ENCODE data around the gene ATPAF1. TPM values are rescaled to one million over a fixed set of nuclear protein-coding genes. Genes with fewer than 3 reads are reported as not detected.
A peak's percentile ranks its signal among the peaks of the same experiment; 100 is the strongest.

ATPAF1 gene
- total RNA-seq, 1 donor from 2014 or later = 35.7 TPM

GRCh38 chr1:46637444-46638083 lies 30.6 kb downstream of the ATPAF1 start:
- Mint-ChIP-seq H3K36me3 (ENCODE audit: unreplicated experiment) (peaks cover 44% of the 10 kb centered on the region), H3K4me1 (ENCODE audit: unreplicated experiment) (peaks cover 3% of the 10 kb centered on the region), H3K4me3 (ENCODE audit: unreplicated experiment) (no peak overlapping the region), H3K9me3 (ENCODE audit: unreplicated experiment) (no peaks in the 10 kb centered on the region), H3K27ac (ENCODE audit: unreplicated experiment) (no peak overlapping the region), H3K27me3 (ENCODE audit: unreplicated experiment) (no peaks in the 10 kb centered on the region)
- DNase-seq (ENCODE audit: extremely low spot score, unreplicated experiment) = no peak
- no peak for TF ChIP-seq CTCF (IDR thresholded peaks at IDR 0.05)

- Mint-ChIP-seq H3K4me1 (ENCODE audit: unreplicated experiment) (no peaks in the 10 kb centered on the region), H3K27me3 (ENCODE audit: unreplicated experiment) (no peaks in the 10 kb centered on the region), H3K27ac (ENCODE audit: unreplicated experiment) (no peak overlapping the region), H3K36me3 (ENCODE audit: unreplicated experiment) (peaks cover 49% of the 10 kb centered on the region), H3K4me3 (ENCODE audit: unreplicated experiment) (no peak overlapping the region), H3K9me3 (ENCODE audit: unreplicated experiment) (no peaks in the 10 kb centered on the region)
- DNase-seq (ENCODE audit: extremely low spot score, unreplicated experiment) = no peak
- TF ChIP-seq CTCF (IDR thresholded peaks at IDR 0.05) = no peak
Measured at GRCh38 chr1:46635205-46635604, 33.0 kb downstream of the ATPAF1 start.

GRCh38 chr1:46630719-46631118 lies 37.4 kb downstream of the ATPAF1 start:
- no peaks in the 10 kb centered on the region for H3K4me1 Mint-ChIP-seq (ENCODE audit: unreplicated experiment)
- H3K36me3 Mint-ChIP-seq (ENCODE audit: unreplicated experiment) = peaks cover 30% of the 10 kb centered on the region
- no peak overlapping the region for H3K4me3 Mint-ChIP-seq (ENCODE audit: unreplicated experiment)
- H3K27ac Mint-ChIP-seq (ENCODE audit: unreplicated experiment) = no peak overlapping the region
- TF ChIP-seq CTCF (IDR thresholded peaks at IDR 0.05) = no peak
- H3K9me3 Mint-ChIP-seq (ENCODE audit: unreplicated experiment) = no peaks in the 10 kb centered on the region
- no peak for DNase-seq (ENCODE audit: extremely low spot score, unreplicated experiment)
- H3K27me3 Mint-ChIP-seq (ENCODE audit: unreplicated experiment) = no peaks in the 10 kb centered on the region

- TF ChIP-seq CTCF (IDR thresholded peaks at IDR 0.05) = no peak
- peaks cover 18% of the 10 kb centered on the region for H3K4me1 Mint-ChIP-seq (ENCODE audit: unreplicated experiment)
- no peaks in the 10 kb centered on the region for H3K9me3 Mint-ChIP-seq (ENCODE audit: unreplicated experiment)
- no peak overlapping the region for H3K4me3 Mint-ChIP-seq (ENCODE audit: unreplicated experiment)
- no peaks in the 10 kb centered on the region for H3K36me3 Mint-ChIP-seq (ENCODE audit: unreplicated experiment)
- H3K27ac Mint-ChIP-seq (ENCODE audit: unreplicated experiment) = no peak overlapping the region
- no peak for DNase-seq (ENCODE audit: extremely low spot score, unreplicated experiment)
- no peaks in the 10 kb centered on the region for H3K27me3 Mint-ChIP-seq (ENCODE audit: unreplicated experiment)
Measured at GRCh38 chr1:46623743-46624644, 44.2 kb downstream of the ATPAF1 start.

- H3K36me3 Mint-ChIP-seq (ENCODE audit: unreplicated experiment) = no peaks in the 10 kb centered on the region
- peak; percentile 67 for TF ChIP-seq CTCF (IDR thresholded peaks at IDR 0.05)
- DNase-seq (ENCODE audit: extremely low spot score, unreplicated experiment) = no peak
- H3K27me3 Mint-ChIP-seq (ENCODE audit: unreplicated experiment) = no peaks in the 10 kb centered on the region
- no peaks in the 10 kb centered on the region for H3K9me3 Mint-ChIP-seq (ENCODE audit: unreplicated experiment)
- H3K27ac Mint-ChIP-seq (ENCODE audit: unreplicated experiment) = peak overlapping the region; percentile 71
- H3K4me1 Mint-ChIP-seq (ENCODE audit: unreplicated experiment) = peaks cover 20% of the 10 kb centered on the region
- H3K4me3 Mint-ChIP-seq (ENCODE audit: unreplicated experiment) = peak overlapping the region; percentile 8
Measured at GRCh38 chr1:46622344-46622743, 45.8 kb downstream of the ATPAF1 start.

Data from osteocyte (in vitro differentiated cells).